Measurements from ENCODE around the gene LRMDA.

Gene LRMDA

GRCh38 chr10:76298329-76298728 lies 866.9 kb downstream of the LRMDA start:
- Histone ChIP-seq H3K9me3 (ENCODE audit: control insufficient read depth, low read depth, low read length) (no peaks in the 10 kb centered on the region), H3K9ac (ENCODE audit: low read length) (no peak overlapping the region), H3K27ac (ENCODE audit: low read length) (no peak overlapping the region), H3K4me1 (ENCODE audit: control insufficient read depth, low read depth, low read length) (peaks cover 24% of the 10 kb centered on the region), H3K4me3 (ENCODE audit: low read length) (no peak overlapping the region), H3K36me3 (ENCODE audit: control insufficient read depth, low read depth, low read length) (no peaks in the 10 kb centered on the region), H3K27me3 (ENCODE audit: control insufficient read depth, insufficient read depth, low read length) (peaks cover 7% of the 10 kb centered on the region)

GRCh38 chr10:76299501-76299900 lies 868.1 kb downstream of the LRMDA start:
- Histone ChIP-seq H3K9me3 (ENCODE audit: control insufficient read depth, low read depth, low read length) (no peaks in the 10 kb centered on the region), H3K9ac (ENCODE audit: low read length) (no peak overlapping the region), H3K4me3 (ENCODE audit: low read length) (no peak overlapping the region), H3K27me3 (ENCODE audit: control insufficient read depth, insufficient read depth, low read length) (peaks cover 10% of the 10 kb centered on the region), H3K36me3 (ENCODE audit: control insufficient read depth, low read depth, low read length) (no peaks in the 10 kb centered on the region), H3K4me1 (ENCODE audit: control insufficient read depth, low read depth, low read length) (peaks cover 31% of the 10 kb centered on the region), H3K27ac (ENCODE audit: low read length) (no peak overlapping the region)

DNA sequence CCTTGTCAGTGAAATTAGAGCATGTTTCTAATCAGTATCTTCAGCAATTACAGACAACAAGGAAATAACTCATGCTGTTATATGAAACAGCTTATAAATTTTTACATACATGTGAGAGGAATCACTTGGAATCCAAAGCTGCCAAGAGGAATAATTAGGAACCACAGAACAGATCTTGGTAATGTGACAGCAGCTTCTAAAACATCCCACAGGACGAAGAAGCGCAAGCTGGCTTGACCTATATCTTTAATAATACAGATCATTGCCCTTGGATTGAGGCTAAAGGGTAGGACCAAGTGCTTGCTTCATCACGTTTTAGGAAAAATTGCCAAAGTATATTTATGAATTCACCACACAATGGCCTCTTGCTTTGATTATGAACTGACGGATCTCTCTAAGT lies 869.8 kb downstream of the LRMDA start:
- peaks cover 10% of the 10 kb centered on the region for H3K27me3 ChIP-seq (ENCODE audit: control insufficient read depth, insufficient read depth, low read length)
- no peaks in the 10 kb centered on the region for H3K36me3 ChIP-seq (ENCODE audit: control insufficient read depth, low read depth, low read length)
- H3K27ac ChIP-seq (ENCODE audit: low read length), result no peak overlapping the region
- H3K9ac ChIP-seq (ENCODE audit: low read length), result no peak overlapping the region
- no peak overlapping the region for H3K4me3 ChIP-seq (ENCODE audit: low read length)
- no peaks in the 10 kb centered on the region for H3K9me3 ChIP-seq (ENCODE audit: control insufficient read depth, low read depth, low read length)
- H3K4me1 ChIP-seq (ENCODE audit: control insufficient read depth, low read depth, low read length), result peaks cover 31% of the 10 kb centered on the region

- no peak overlapping the region for H3K27ac ChIP-seq (ENCODE audit: low read length)
- no peaks in the 10 kb centered on the region for H3K9me3 ChIP-seq (ENCODE audit: control insufficient read depth, low read depth, low read length)
- H3K27me3 ChIP-seq (ENCODE audit: control insufficient read depth, insufficient read depth, low read length), result peaks cover 10% of the 10 kb centered on the region
- no peaks in the 10 kb centered on the region for H3K36me3 ChIP-seq (ENCODE audit: control insufficient read depth, low read depth, low read length)
- peaks cover 31% of the 10 kb centered on the region for H3K4me1 ChIP-seq (ENCODE audit: control insufficient read depth, low read depth, low read length)
- H3K4me3 ChIP-seq (ENCODE audit: low read length), result no peak overlapping the region
- no peak overlapping the region for H3K9ac ChIP-seq (ENCODE audit: low read length)
Measured at GRCh38 chr10:76301950-76302349, 870.5 kb downstream of the LRMDA start.

DNA sequence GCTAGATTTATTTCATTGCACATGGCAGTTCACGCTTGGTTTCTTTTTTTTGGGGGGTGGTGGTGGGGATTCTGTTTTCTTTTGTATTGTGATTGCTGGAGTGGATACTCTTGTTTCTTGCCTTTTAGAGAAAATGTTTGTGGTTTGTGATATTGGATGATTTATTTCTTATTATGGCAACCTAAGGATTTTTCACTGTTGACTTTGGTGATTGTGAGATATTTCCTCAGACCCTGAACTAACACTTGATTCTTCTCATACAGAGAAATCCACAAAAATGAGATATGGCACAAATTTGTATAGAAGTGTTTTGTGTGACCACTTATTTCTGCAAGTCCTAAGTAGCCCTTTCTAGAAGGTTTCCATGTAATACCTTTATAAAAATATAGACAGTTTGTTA lies 871.1 kb downstream of the LRMDA start:
- peaks cover 28% of the 10 kb centered on the region for H3K4me1 ChIP-seq (ENCODE audit: control insufficient read depth, low read depth, low read length)
- no peaks in the 10 kb centered on the region for H3K9me3 ChIP-seq (ENCODE audit: control insufficient read depth, low read depth, low read length)
- no peak overlapping the region for H3K27ac ChIP-seq (ENCODE audit: low read length)
- no peak overlapping the region for H3K4me3 ChIP-seq (ENCODE audit: low read length)
- no peak overlapping the region for H3K9ac ChIP-seq (ENCODE audit: low read length)
- no peaks in the 10 kb centered on the region for H3K36me3 ChIP-seq (ENCODE audit: control insufficient read depth, low read depth, low read length)
- H3K27me3 ChIP-seq (ENCODE audit: control insufficient read depth, insufficient read depth, low read length), result peaks cover 10% of the 10 kb centered on the region

- Histone ChIP-seq H3K9me3 (ENCODE audit: control insufficient read depth, low read depth, low read length) (no peaks in the 10 kb centered on the region), H3K27ac (ENCODE audit: low read length) (no peak overlapping the region), H3K9ac (ENCODE audit: low read length) (no peak overlapping the region), H3K4me1 (ENCODE audit: control insufficient read depth, low read depth, low read length) (peaks cover 21% of the 10 kb centered on the region), H3K36me3 (ENCODE audit: control insufficient read depth, low read depth, low read length) (no peaks in the 10 kb centered on the region), H3K4me3 (ENCODE audit: low read length) (no peak overlapping the region), H3K27me3 (ENCODE audit: control insufficient read depth, insufficient read depth, low read length) (peaks cover 10% of the 10 kb centered on the region)
Measured at GRCh38 chr10:76302961-76303630, 871.7 kb downstream of the LRMDA start.

DNA sequence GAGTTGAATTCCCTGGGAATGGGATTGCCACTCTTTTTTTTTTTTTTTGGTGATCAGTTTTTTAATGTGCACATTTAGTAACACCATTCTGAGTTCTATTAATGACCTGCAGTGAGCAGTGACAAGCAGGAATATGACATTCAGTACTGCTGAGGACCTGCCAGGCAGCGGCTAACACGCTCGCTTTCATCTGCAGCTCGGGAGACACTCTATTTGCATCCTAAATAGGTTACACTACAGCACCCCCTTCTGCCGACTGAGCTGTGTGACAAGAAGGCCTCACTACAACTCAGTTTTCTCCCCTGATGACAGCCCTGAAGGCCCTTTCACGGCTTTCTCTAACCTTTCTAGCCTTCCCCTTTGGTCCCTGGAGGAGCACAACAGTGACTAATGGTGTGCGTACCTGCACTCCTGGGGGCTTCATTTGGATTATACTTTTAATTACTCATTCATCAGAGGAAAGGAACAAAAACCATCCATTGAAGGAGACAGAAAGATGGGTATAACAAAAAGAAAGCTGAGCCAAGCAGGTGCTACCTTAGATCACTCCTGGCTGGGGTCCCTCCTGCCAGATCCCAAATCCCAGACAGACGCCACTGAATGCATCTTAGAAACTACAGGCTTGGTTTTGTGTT lies 872.4 kb downstream of the LRMDA start:
- no peak overlapping the region for H3K9ac ChIP-seq (ENCODE audit: low read length)
- no peaks in the 10 kb centered on the region for H3K9me3 ChIP-seq (ENCODE audit: control insufficient read depth, low read depth, low read length)
- H3K27ac ChIP-seq (ENCODE audit: low read length), result no peak overlapping the region
- peaks cover 10% of the 10 kb centered on the region for H3K27me3 ChIP-seq (ENCODE audit: control insufficient read depth, insufficient read depth, low read length)
- peaks cover 21% of the 10 kb centered on the region for H3K4me1 ChIP-seq (ENCODE audit: control insufficient read depth, low read depth, low read length)
- H3K36me3 ChIP-seq (ENCODE audit: control insufficient read depth, low read depth, low read length), result no peaks in the 10 kb centered on the region
- no peak overlapping the region for H3K4me3 ChIP-seq (ENCODE audit: low read length)

DNA sequence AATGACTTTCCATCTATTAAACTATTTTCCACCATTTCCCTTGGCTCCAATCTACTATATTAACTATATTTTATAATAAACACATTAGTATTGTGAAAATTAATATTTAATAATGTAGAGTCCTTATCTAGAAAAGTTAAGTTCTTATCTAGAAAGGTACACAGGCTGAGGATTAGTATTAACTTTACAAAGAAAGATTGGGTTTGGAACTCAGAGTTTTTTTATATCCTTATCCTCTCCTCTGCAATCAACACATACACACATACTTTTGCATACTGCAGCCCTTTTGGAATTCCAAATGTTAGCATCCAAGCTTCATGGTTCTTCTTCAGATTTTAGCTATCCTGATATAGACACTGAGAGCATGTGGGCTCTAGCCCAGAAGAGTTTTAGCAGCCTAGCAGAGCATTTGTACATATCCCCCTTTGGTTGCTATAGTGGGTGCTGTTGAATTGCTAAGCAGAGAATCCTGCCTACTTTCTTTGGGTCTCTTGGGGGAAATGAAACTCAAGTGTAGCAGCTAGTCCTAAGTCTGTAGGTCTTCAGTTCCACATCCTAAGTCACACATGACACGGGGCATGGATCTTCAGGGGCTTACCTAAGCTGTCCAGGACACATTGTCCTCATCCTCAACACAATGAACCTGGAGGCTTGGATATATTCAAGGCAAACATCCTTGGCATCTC lies 874.6 kb downstream of the LRMDA start:
- no peaks in the 10 kb centered on the region for H3K36me3 ChIP-seq (ENCODE audit: control insufficient read depth, low read depth, low read length)
- H3K9me3 ChIP-seq (ENCODE audit: control insufficient read depth, low read depth, low read length), result no peaks in the 10 kb centered on the region
- H3K9ac ChIP-seq (ENCODE audit: low read length), result no peak overlapping the region
- no peak overlapping the region for H3K4me3 ChIP-seq (ENCODE audit: low read length)
- peaks cover 38% of the 10 kb centered on the region for H3K4me1 ChIP-seq (ENCODE audit: control insufficient read depth, low read depth, low read length)
- no peak overlapping the region for H3K27ac ChIP-seq (ENCODE audit: low read length)
- peaks cover 10% of the 10 kb centered on the region for H3K27me3 ChIP-seq (ENCODE audit: control insufficient read depth, insufficient read depth, low read length)

DNA sequence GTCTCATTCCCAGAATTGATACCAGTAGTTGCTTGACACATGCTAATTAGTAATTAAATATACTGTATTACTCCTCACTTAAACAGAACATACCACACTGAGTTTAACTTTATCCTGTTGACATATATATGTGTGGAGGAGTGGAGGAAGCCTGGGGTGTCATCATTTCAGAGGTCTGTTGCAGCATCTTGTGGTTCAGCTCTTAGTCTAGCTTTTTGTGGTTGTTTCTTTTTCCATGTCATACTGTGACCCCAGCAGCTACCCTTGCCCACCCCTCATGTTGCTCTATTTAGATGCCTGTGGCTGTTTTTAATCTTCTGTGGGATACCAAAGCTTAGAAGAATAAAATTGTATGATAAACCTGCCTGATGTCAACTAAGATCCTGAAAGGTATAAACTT lies 875.4 kb downstream of the LRMDA start:
- H3K4me3 ChIP-seq (ENCODE audit: low read length), result no peak overlapping the region
- no peaks in the 10 kb centered on the region for H3K9me3 ChIP-seq (ENCODE audit: control insufficient read depth, low read depth, low read length)
- no peak overlapping the region for H3K9ac ChIP-seq (ENCODE audit: low read length)
- peaks cover 35% of the 10 kb centered on the region for H3K4me1 ChIP-seq (ENCODE audit: control insufficient read depth, low read depth, low read length)
- H3K36me3 ChIP-seq (ENCODE audit: control insufficient read depth, low read depth, low read length), result no peaks in the 10 kb centered on the region
- no peak overlapping the region for H3K27ac ChIP-seq (ENCODE audit: low read length)
- peaks cover 10% of the 10 kb centered on the region for H3K27me3 ChIP-seq (ENCODE audit: control insufficient read depth, insufficient read depth, low read length)

DNA sequence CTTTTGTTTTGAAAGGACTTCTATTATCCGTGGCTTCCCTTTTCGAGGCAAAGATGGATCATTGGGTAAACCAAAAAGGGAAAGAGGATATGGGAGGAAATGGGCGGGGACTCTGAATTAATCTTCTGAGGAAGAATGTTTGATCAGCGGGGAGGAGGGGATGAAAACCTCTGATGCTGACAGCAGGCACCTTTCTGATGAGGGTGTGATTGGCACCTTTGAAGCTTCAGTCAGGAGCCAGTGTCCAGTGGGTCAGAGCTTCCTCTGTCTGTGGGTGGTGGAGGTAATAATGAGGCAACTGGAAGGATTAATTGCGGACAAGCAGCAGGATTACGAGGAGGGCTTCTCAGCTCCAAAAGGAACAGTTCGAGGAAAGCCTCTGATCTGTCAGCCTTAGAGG lies 877.6 kb downstream of the LRMDA start:
- H3K9ac ChIP-seq (ENCODE audit: low read length), result no peak overlapping the region
- no peaks in the 10 kb centered on the region for H3K36me3 ChIP-seq (ENCODE audit: control insufficient read depth, low read depth, low read length)
- H3K27me3 ChIP-seq (ENCODE audit: control insufficient read depth, insufficient read depth, low read length), result no peaks in the 10 kb centered on the region
- H3K27ac ChIP-seq (ENCODE audit: low read length), result no peak overlapping the region
- H3K9me3 ChIP-seq (ENCODE audit: control insufficient read depth, low read depth, low read length), result no peaks in the 10 kb centered on the region
- H3K4me3 ChIP-seq (ENCODE audit: low read length), result no peak overlapping the region
- peaks cover 18% of the 10 kb centered on the region for H3K4me1 ChIP-seq (ENCODE audit: control insufficient read depth, low read depth, low read length)

DNA sequence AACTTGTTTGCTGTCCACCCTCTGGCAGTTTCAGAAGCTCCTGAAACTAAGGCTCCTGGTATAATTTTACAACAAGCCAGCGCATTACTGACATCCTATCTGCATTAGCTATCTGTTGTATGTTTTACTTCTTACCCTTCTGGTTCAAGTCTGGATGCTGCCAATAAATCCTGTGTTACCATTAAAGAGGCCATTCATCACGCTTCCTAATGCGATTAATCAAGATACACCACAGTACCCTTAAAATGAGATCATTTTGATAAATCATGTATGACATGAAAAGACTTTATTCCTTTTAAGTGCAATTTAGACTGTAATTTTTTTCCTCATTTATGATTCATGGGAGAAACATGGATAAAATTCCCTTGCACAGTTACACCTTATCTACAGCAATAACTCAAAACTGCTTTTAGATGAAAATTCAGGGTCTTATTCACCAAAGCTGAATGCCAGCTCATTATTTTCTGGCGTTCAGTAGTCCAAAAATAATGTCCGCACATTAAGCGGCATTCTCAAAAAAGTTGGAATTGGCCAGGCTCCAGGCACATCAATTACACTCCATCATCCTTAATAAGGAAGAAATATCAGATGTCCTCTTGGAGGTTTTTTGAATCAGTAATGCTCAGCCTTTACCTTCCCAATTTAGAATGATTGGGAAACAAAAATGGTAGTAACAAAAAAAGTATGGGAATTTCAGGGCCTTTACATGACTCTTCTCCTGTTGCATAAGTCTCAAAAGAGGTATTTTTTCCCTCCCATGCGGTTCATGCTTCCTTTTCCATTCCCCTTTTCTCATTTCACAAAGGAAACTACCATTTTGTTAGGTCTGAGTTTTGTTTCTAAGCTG lies 878.5 kb downstream of the LRMDA start:
- H3K9me3 ChIP-seq (ENCODE audit: control insufficient read depth, low read depth, low read length), result no peaks in the 10 kb centered on the region
- H3K4me1 ChIP-seq (ENCODE audit: control insufficient read depth, low read depth, low read length), result peaks cover 16% of the 10 kb centered on the region
- no peak overlapping the region for H3K9ac ChIP-seq (ENCODE audit: low read length)
- no peak overlapping the region for H3K27ac ChIP-seq (ENCODE audit: low read length)
- H3K4me3 ChIP-seq (ENCODE audit: low read length), result no peak overlapping the region
- no peaks in the 10 kb centered on the region for H3K27me3 ChIP-seq (ENCODE audit: control insufficient read depth, insufficient read depth, low read length)
- H3K36me3 ChIP-seq (ENCODE audit: control insufficient read depth, low read depth, low read length), result no peaks in the 10 kb centered on the region
